Transverse colon (tissue), 4 donors: ENCODE data around the gene NOS3. TPM values are rescaled to one million over a fixed set of nuclear protein-coding genes. Genes with fewer than 3 reads are reported as not detected.

Source experiments
- DNase-seq: peaks from one replicate; pipeline ENCODE4 v3.0.0-alpha.2; 2019
- H3K27ac ChIP-seq, 4 donors: fragments of 200-600 bp; sonication (generic); 2 replicates each; pipeline ENCODE4 v1.5.1; 2016 to 2018; ENCODE audit warnings: inconsistent platforms in 4 of 4
- H3K27me3 ChIP-seq: fragments of 200-600 bp; sonication (generic); 2 replicates; pipeline ENCODE4 v1.5.1; 2017; ENCODE audit warnings: inconsistent platforms
- H3K36me3 ChIP-seq, 4 donors: fragments of 200-600 bp; sonication (generic); 2 replicates each; pipeline ENCODE4 v1.5.1; 2017 to 2019; ENCODE audit warnings: inconsistent platforms in 4 of 4
- H3K4me1 ChIP-seq, 4 donors: fragments of 200-600 bp; sonication (generic); 2 replicates each; pipeline ENCODE4 v1.5.1; 2017 to 2020; ENCODE audit warnings: inconsistent platforms in 4 of 4
- H3K4me3 ChIP-seq, 4 donors: fragments of 200-600 bp; sonication (generic); 1 replicate in 1 of 4; 2 replicates in 3 of 4; pipeline versions ENCODE4 v1.5.1 to v1.6.1; 2017 to 2019; ENCODE audit warnings: inconsistent platforms in 4 of 4
- H3K9me3 ChIP-seq, 2 donors: fragments of 200-600 bp; sonication (generic); 2 replicates each; pipeline ENCODE4 v1.5.1; 2017 to 2019; ENCODE audit warnings: inconsistent platforms in 2 of 2
- EP300 ChIP-seq: sonication (generic); formaldehyde crosslinking; IDR thresholded peaks from one replicate; pipeline ENCODE4 v1.6.1; 2017; ENCODE audit warnings: antibody characterized with exemption, low read depth
- POLR2A ChIP-seq: fragments of 450-650 bp; IDR thresholded peaks from one replicate; pipeline ENCODE4 v1.6.1; 2016; ENCODE audit warnings: antibody characterized with exemption, mild to moderate bottlenecking, moderate library complexity
- POLR2AphosphoS5 ChIP-seq, 3 donors: sonication (generic); formaldehyde crosslinking; IDR thresholded peaks; one replicate each; pipeline ENCODE4 v1.6.1; 2016; ENCODE audit warnings: antibody characterized with exemption in 3 of 3
- WGBS, 2 donors: methylation state at CpG; one replicate each; pipeline ENCODE4 v1.1.5; 2018; ENCODE audit warnings: low coverage in 1 of 2; 5-methylcytosine and 5-hydroxymethylcytosine counted together
- in situ Hi-C, 4 donors: fragments of 200-750 bp; cut with MboI; loops; one replicate each; pipeline versions ENCODE4 v1.15.0 to v1.15.1; 2017; ENCODE audit warnings: low sequenced_read_pairs in 3 of 4, low pct_ligation_motif_present in 1 of 4, low pct_unique_long_range_greater_than_20kb in 1 of 4
- intact Hi-C: fragments of 100-400 bp; cut with DNase I; formaldehyde crosslinking; loops from one replicate; pipeline ENCODE4 v1.15.1; 2023; ENCODE audit warnings: low total_unique reads
- total RNA-seq, 4 donors: library from RNA; depleted of rRNA; stranded (reverse); fragments of >200 nt; gene quantifications; one replicate each; pipeline ENCODE4 v1.1.0, GENCODE V29; 2016
- TF ChIP-seq, protein P1 (sequence below), 5 experiments: fragments of 200-600 bp in 3 of 5; fragments of 450-650 bp in 2 of 5; sonication (generic) in 3 of 5; IDR thresholded peaks; 1 replicate in 2 of 5; 2 replicates in 3 of 5; pipeline ENCODE4 v1.5.1; 2016 to 2017; ENCODE audit warnings: antibody characterized with exemption in 5 of 5, inconsistent platforms in 3 of 5, mild to moderate bottlenecking in 2 of 5, moderate library complexity in 1 of 5

NOS3 gene
- total RNA-seq, 4 donors from 2014 or later, result 2.5 to 34.2 (median 7.0) TPM

DNA sequence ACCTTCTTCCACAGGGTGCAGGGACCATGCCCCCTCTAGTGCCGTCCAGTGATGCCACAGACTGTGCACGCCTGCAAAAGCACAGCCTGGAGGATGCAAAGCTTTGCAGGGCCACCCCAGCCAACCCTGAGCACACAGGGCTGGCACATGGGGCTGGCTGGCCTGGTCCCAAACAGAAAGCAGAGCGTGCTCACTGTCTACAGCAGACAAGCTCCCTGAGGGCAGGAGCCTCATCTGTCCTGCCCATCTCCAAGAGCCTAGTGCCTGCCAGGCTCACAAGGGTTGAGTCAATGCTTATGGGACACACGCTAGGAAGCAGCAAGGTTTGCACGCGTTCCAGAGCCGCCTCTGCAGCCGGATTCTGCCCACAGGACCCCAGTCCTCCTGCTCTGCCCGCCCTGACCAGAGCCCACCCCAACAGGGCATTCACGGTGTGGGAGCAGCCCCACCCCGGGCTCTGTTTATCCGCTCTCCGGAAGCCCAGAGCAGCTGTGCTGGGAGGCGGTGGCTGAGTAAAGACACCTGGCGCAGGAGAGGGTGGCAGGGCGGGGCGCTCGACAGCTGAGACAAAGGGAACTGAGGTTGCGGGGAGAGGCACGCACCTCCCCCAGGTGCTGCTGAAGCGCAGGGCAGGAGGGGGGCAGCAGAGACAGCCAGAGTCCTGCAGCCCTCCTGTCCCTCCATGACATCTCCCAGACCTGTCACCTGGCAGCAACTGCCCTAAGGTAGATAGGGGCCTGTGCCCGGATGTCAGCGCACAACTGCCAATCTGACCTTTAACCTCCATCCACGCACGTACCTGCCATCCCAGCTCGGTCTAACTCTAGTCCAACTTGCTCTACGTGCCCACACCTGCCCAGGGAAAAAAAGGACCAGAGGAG is 17.0 kb upstream of the NOS3 start:
- in situ Hi-C loops (no loop called here), intact Hi-C loops (no loop called here)
- whole genome bisulfite sequencing, 2 donors, result 37% methylated on average over 15 of the region's 27 CpGs; no CpG with 5 or more reads in 1 of the 2 donors
- Histone ChIP-seq H3K4me3 (peak overlapping the region in 2 of 4 donors; percentile 43 to 46), H3K9me3 (no peaks in the 10 kb centered on the region), H3K27ac (peak overlapping the region; percentile 74 to 94 (median 84)), H3K36me3 (no peaks in the 10 kb centered on the region), H3K4me1 (peaks cover 40 to 90% (median 61%) of the 10 kb centered on the region in 4 donors), H3K27me3 (peaks cover 22% of the 10 kb centered on the region)
- DNase-seq, result peak; percentile 77
- TF ChIP-seq EP300 (no peak), POLR2AphosphoS5 (IDR thresholded peaks at IDR 0.05) (peak; percentile 33 to 73 (median 69))
- TF ChIP-seq, protein P1, sequence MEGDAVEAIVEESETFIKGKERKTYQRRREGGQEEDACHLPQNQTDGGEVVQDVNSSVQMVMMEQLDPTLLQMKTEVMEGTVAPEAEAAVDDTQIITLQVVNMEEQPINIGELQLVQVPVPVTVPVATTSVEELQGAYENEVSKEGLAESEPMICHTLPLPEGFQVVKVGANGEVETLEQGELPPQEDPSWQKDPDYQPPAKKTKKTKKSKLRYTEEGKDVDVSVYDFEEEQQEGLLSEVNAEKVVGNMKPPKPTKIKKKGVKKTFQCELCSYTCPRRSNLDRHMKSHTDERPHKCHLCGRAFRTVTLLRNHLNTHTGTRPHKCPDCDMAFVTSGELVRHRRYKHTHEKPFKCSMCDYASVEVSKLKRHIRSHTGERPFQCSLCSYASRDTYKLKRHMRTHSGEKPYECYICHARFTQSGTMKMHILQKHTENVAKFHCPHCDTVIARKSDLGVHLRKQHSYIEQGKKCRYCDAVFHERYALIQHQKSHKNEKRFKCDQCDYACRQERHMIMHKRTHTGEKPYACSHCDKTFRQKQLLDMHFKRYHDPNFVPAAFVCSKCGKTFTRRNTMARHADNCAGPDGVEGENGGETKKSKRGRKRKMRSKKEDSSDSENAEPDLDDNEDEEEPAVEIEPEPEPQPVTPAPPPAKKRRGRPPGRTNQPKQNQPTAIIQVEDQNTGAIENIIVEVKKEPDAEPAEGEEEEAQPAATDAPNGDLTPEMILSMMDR (IDR thresholded peaks at IDR 0.05), result no peak

DNA sequence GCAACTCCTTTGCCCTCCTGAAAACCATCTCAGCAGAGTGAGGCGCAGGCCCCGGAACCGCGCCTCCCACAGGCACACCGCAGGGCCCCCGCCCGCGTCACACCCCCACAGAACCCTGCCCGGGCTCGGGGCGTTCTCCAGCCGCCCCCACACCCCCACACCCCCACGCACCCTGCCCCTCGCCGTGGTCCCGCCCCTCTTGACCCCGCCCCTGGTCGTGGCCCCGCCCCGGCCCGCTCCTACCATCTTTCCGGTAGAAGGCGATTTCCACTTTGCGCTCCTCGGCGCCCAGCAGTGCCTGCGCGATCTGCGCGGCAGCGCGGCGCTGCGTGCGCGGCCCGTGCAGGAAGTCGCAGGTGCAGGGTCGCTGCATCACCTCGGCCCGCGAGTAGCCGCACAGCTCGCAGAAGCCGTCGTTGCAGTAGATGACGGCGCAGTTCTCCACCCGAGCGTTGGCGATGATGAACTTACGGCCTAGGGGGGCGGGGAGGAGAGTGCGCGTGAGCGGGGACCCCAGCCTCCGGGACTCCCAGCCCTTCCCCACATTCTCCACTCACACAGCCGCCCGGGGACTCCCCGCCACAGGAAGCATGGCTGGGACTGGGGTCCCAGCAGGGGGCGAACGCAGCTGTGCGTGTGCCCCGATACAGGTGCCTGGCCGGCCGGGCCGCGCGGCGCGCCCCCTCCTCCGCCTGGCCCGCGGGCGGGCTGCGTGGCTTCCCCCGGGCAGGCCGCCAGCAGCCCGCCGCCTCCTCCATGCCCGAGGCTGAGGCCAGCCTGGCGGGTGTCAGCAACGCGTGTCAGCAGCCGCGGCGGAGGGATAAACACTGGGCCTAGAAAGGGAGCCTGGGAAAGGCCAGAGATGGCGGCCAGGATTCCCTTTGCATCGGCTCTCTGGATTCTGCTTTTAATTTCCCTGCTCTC is 16.1 kb upstream of the NOS3 start:
- Histone ChIP-seq H3K4me3 (peak overlapping the region; percentile 24 to 54 (median 44)), H3K27ac (peak overlapping the region; percentile 74 to 94 (median 84)), H3K9me3 (no peaks in the 10 kb centered on the region), H3K27me3 (peaks cover 31% of the 10 kb centered on the region), H3K4me1 (peaks cover 47 to 90% (median 70%) of the 10 kb centered on the region in 4 donors), H3K36me3 (no peaks in the 10 kb centered on the region)
- WGBS, 2 donors, result 4% methylated on average over 55 of the region's 89 CpGs; no CpG with 5 or more reads in 1 of the 2 donors
- intact Hi-C loops, result no loop called here
- peak; percentile 83 for DNase-seq
- TF ChIP-seq, protein P1 (IDR thresholded peaks at IDR 0.05), result peak in 4 of 5 experiments; percentile 25 to 39 (median 28)
- TF ChIP-seq POLR2AphosphoS5 (IDR thresholded peaks at IDR 0.05) (peak in 2 of 3 donors; percentile 58 to 73), POLR2A (peak; percentile 35), EP300 (no peak)
- in situ Hi-C loops, result loop anchor here in 3 of 4 donors (25.0 kb wide), 3 partner anchors 87 to 537 kb away; no protein-coding TSS in a partner anchor

DNA sequence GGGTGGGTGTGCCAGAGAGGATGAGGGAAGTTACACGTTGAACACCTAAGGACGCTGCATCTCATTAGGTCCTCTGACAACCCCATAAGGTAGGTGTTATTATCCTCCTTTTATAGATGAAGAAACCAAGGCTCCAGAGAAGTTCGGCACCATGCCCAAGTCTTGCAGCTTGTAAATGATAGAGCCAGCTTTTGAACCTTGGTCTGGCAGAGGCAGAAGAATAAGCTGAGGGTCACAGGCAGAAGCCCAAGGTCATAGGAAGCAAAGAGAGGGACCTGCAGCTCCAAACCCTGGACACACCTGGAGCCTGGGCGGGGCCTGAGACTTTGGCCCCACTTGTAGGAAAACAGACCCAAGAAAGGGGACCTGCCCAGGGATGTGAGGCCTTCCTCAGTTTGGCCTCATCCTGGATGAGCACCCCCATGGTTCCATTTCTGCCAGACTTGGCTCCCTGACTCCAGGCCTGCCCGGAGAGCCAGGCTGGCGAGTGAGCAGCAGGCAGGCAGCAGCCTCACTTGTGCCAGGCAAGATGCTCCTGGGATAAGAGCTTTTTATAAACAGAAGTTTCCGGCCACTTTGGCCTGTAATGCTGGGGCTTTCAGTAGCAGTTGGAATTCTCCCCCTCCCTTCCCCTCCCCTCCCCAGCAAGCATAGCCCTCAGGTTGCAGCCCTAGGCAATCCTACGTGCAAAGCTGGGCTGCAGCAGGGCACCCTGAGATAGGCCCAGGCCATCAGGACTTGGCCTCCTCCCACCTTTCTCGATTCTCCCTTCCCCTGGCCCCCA is 15.1 kb upstream of the NOS3 start:
- Histone ChIP-seq H3K36me3 (no peaks in the 10 kb centered on the region), H3K27me3 (peaks cover 41% of the 10 kb centered on the region), H3K4me1 (peaks cover 48 to 86% (median 65%) of the 10 kb centered on the region in 4 donors), H3K4me3 (peak overlapping the region in 3 of 4 donors; percentile 24 to 46 (median 43)), H3K27ac (peak overlapping the region; percentile 74 to 94 (median 84)), H3K9me3 (no peaks in the 10 kb centered on the region)
- in situ Hi-C loops (loop anchor here in 3 of 4 donors (25.0 kb wide), 3 partner anchors 88 to 538 kb away; no protein-coding TSS in a partner anchor), intact Hi-C loops (no loop called here)
- 60% methylated on average over 9 of the region's 9 CpGs; no CpG with 5 or more reads in 1 of the 2 donors for WGBS, 2 donors
- TF ChIP-seq POLR2A, result no peak
- TF ChIP-seq, protein P1 (IDR thresholded peaks at IDR 0.05), result no peak
- TF ChIP-seq EP300, result no peak
- no peak for TF ChIP-seq POLR2AphosphoS5 (IDR thresholded peaks at IDR 0.05)
- no peak for DNase-seq
